Astrocyte of the spinal cord (primary cell): ENCODE measurements around the gene FRMD3.
A peak's percentile ranks its signal among the peaks of the same experiment; 100 is the strongest.

ENCODE experiments used
- DNase-seq: peaks from one replicate; pipeline ENCODE4 v3.0.0; 2011; ENCODE audit warnings: low read depth, low spot score
- H3K4me3 ChIP-seq: 2 replicates; pipeline ENCODE4 v1.5.1; 2011; ENCODE audit warnings: low read depth, mild to moderate bottlenecking, low read length, moderate library complexity
- in situ Hi-C: cut with HindIII; loops from 2 replicates; pipeline ENCODE4 v1.10.0; 2017; ENCODE audit warnings: low sequenced_read_pairs
- TF ChIP-seq, protein P1 (sequence below): IDR thresholded peaks from 2 replicates; pipeline ENCODE4 v1.5.1; 2012; ENCODE audit warnings: low read depth, mild to moderate bottlenecking, low read length, inconsistent platforms

The FRMD3 gene

DNA sequence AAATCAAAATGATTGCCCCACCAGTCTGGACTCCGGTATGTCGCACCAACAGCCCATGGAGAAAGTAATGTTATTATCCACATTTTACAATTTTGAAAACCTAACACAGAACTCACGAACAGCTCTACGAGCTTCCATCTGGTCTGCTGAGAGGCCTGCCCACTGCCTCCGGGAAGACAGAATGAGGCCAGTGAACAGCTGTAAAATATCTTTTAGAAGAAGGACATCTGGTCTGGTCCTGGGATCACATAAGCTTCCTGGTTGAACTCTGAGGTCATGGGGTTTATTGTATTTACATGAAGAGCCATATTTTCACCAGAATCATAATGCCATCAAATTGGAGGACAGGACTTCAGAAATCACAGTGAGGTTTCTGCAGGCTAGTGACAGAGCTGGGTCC, 89.0 kb downstream of the FRMD3 start:
- no peak for DNase-seq
- TF ChIP-seq, protein P1, sequence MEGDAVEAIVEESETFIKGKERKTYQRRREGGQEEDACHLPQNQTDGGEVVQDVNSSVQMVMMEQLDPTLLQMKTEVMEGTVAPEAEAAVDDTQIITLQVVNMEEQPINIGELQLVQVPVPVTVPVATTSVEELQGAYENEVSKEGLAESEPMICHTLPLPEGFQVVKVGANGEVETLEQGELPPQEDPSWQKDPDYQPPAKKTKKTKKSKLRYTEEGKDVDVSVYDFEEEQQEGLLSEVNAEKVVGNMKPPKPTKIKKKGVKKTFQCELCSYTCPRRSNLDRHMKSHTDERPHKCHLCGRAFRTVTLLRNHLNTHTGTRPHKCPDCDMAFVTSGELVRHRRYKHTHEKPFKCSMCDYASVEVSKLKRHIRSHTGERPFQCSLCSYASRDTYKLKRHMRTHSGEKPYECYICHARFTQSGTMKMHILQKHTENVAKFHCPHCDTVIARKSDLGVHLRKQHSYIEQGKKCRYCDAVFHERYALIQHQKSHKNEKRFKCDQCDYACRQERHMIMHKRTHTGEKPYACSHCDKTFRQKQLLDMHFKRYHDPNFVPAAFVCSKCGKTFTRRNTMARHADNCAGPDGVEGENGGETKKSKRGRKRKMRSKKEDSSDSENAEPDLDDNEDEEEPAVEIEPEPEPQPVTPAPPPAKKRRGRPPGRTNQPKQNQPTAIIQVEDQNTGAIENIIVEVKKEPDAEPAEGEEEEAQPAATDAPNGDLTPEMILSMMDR, result no peak
- H3K4me3 ChIP-seq, result no peak overlapping the region
- in situ Hi-C loops, result no loop called here

DNA sequence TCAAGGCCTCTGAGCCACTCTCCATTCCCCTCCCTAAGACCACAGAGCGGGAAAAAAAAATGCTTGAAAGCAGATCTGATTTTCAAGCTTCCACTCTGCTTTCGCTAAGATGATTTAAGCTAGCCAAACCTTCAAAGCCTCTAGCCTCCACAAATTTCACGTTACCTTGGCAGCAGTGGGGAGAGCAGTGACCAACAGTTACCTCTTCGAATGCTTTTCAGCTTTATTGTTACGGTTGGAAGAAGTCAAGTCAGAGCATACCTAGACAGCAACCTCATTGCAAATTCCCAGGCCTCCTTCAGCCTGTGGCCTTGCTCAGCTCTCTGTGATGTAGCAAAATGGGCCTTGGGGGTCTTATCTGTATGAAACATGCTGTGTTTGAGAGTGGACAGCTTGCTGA, 89.6 kb downstream of the FRMD3 start:
- no peak for DNase-seq
- TF ChIP-seq, protein P1, result no peak
- in situ Hi-C loops, result no loop called here
- H3K4me3 ChIP-seq, result no peak overlapping the region

DNA sequence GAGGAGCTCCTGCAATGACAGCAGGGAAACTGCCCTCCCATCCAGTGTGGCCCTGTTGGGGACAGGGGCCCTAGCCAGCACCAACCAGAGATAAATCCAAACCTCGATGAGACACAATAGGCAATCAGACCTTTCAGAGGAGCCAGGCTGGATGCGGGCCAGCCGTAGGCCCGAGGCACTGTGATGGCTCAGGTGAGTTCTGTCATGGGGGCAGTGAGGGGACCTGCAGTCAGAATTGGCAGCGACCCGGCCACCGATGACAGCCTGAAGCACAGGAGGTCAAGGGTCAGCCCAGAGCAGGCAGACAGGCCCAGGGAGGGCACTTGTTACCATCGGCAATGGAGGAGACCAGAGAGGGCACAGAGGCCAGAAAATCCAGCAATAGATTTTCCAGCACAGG, 90.8 kb downstream of the FRMD3 start:
- in situ Hi-C loops, result no loop called here
- H3K4me3 ChIP-seq, result no peak overlapping the region
- no peak for DNase-seq
- TF ChIP-seq, protein P1, result no peak

DNA sequence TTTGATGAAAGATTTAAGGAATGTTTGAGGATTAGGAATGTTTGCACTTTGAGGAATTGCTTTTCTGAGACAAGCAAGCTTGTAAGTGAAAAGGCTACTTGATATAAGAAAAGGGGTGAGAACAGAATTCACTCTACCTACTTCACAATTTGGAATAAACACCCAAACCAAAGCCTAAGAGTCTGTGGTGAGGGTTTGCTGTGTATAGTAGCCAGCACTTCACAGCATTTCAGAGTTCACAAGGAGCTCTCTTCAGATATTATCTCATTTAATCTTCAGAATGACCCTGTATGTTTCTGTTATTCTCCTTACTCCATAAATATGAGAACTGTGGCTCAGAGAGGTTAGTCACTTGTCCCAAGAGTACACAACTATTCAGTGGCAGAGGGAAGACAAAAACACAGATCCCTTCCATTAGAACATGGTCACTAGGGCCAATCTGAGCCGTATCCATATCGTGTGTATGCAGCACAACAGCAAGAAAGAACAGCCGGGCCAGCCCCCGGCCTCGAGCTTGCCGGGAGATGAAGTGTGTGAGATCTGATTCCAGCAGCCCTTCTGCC, 92.4 kb downstream of the FRMD3 start:
- H3K4me3 ChIP-seq, result no peak overlapping the region
- in situ Hi-C loops, result no loop called here
- TF ChIP-seq, protein P1, result no peak
- DNase-seq, result no peak

DNA sequence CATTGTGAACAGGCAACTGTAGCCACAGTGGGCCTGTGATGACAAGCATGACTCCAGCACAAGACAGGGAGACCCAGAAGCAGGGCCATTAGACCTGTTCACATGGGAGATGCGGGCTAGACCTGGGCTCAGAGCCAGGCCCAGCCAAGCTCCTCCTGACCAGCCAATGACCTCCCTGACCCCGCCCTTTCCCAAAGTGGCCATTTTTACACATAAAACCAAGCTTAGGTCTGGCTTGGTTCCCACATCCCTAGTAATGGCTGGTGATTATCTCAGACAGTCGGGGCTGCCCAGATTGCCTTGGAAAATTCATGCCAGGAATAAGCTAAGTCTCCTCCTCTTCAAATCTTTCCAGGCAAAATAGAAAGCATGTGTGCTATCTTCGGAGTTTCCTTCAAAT, 94.1 kb downstream of the FRMD3 start:
- in situ Hi-C loops, result no loop called here
- no peak overlapping the region for H3K4me3 ChIP-seq
- peak; percentile 31 for DNase-seq
- TF ChIP-seq, protein P1, result no peak

DNA sequence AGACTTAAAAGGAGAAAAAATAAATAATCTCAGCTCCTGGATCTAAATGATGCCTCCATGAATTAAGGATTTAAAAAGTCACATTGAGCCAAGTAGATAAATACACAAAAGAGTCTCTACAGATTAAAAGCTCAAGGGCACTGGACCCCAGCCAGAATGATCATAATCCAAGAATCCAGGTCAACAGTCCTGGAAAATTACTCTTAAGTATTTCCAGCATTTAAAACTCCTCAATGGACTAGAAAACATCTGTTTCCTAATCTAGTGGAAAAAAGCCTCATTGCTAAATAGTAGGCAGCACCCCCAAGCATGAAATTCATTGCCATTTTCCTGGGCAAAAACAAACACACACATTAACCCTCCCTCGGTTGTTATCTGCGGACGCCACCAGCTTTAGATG, 96.8 kb downstream of the FRMD3 start:
- no peak for DNase-seq
- in situ Hi-C loops, result no loop called here
- TF ChIP-seq, protein P1, result no peak
- H3K4me3 ChIP-seq, result no peak overlapping the region

DNA sequence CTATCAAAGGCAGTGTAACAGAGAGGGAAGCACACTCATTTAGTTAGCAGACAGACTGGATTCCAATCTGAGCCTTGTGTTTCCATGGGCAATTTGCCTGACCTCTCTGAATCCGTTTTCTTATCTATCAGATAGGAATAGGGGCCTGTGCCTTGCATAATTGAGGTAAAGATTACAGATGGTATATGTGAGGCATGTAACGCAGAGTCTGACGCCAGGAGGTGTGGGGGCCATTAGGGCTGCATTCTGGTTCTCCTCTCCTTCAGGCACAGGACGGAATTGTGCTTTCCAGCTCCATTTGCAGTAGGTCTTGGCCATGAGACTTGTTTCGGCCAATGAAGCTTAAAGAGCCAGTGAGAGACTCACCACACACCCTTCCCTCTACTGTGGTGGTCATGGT, 97.6 kb downstream of the FRMD3 start:
- TF ChIP-seq, protein P1, result no peak
- in situ Hi-C loops, result no loop called here
- DNase-seq, result no peak
- H3K4me3 ChIP-seq, result no peak overlapping the region
